ENCODE results near the gene NPM3.

- TF ChIP-seq FOXM1 (IDR thresholded peaks at IDR 0.05; ENCODE audit: borderline replicate concordance) (no peak), HDGF (IDR thresholded peaks at IDR 0.05; ENCODE audit: borderline replicate concordance) (no peak)
These were observed 20.5 kb downstream of the NPM3 start for GRCh38 chr10:101762736-101763135.
